Measurements from ENCODE around the gene ICAM2.
"Not testable (repeated sequence)": the region's sequence is repeated elsewhere in the genome, so short reads cannot be mapped to it uniquely, and the experiment has no call there.

Gene ICAM2

DNA sequence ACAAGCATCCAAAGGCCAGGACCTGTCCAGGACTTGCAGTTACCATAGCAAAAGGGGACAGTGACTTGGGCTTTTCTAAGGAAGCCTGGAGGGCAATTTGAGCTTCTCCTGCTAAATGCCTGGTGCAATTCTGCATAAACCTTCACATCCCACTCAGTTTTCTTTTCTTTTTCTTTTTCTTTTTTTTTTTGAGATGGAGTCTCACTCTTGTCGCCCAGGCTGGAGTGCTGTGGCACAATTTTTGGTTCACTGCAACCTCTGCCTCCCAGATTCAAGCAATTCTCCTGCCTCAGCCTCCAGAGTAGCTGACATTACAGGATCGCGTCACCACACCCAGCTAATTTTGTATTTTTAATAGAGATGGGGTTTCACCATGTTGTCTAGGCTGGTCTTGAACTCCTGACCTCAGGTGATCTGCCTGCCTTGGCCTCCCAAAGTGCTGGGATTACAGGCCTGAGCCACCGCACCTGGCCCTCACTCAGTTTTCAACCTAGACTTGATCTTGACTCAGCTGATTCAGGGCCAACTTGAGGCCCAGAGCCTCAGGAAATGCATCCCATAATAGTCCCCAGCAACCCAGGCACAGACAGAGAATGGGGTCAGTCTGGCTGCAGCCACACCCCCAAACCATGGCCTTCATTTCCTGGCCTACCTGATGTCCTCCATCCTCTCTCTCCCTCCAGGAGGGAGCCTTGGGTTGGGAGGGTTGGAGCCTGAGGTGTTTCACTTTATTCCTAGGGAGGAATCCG lies 13.2 kb downstream of the ICAM2 start:
- not testable (repeated sequence) for H3K27ac ChIP-seq (ENCODE audit: low read length, poor library complexity, severe bottlenecking); H2AK5ac ChIP-seq (ENCODE audit: low read length, severe bottlenecking); H3K9ac ChIP-seq (ENCODE audit: low read length); H2BK5ac ChIP-seq (ENCODE audit: low read depth, low read length, poor library complexity, severe bottlenecking); H3K9me3 ChIP-seq (ENCODE audit: control insufficient read depth, low read length); H3K23ac ChIP-seq (ENCODE audit: low read length in 2 of 2); H3K4me3 ChIP-seq (ENCODE audit: insufficient read depth in 1 of 2, low read depth in 1 of 2, low read length in 2 of 2); H2AFZ ChIP-seq (ENCODE audit: low read depth, low read length); H3K4me1 ChIP-seq (ENCODE audit: control insufficient read depth, insufficient read depth, low read depth, low read length); H3K14ac ChIP-seq (ENCODE audit: low read length in 2 of 2); H2BK120ac ChIP-seq (ENCODE audit: low read depth, low read length); H2BK12ac ChIP-seq (ENCODE audit: low read length in 2 of 2); H2BK15ac ChIP-seq (ENCODE audit: low read depth, poor library complexity, severe bottlenecking); H3K4ac ChIP-seq (ENCODE audit: low read depth in 1 of 2, low read length in 2 of 2); H3K36me3 ChIP-seq (ENCODE audit: control insufficient read depth in 1 of 2, insufficient read depth in 2 of 2, low read depth in 1 of 2, low read length in 2 of 2); H3K18ac ChIP-seq (ENCODE audit: low read depth in 1 of 2, low read length in 2 of 2); DNase-seq; H4K8ac ChIP-seq (ENCODE audit: low read length); H3K4me2 ChIP-seq (ENCODE audit: low read length, poor library complexity, severe bottlenecking); H3K79me1 ChIP-seq (replicated peaks; ENCODE audit: low read length, poor library complexity, severe bottlenecking); H4K91ac ChIP-seq (ENCODE audit: low read length)
- 95% methylated on average over 5 of the region's 5 CpGs for WGBS
- H3K27me3 ChIP-seq (ENCODE audit: control insufficient read depth in 1 of 2, insufficient read depth in 1 of 2, low read length in 2 of 2), result peaks cover 0 to 12% of the 10 kb centered on the region in 2 experiments

DNA sequence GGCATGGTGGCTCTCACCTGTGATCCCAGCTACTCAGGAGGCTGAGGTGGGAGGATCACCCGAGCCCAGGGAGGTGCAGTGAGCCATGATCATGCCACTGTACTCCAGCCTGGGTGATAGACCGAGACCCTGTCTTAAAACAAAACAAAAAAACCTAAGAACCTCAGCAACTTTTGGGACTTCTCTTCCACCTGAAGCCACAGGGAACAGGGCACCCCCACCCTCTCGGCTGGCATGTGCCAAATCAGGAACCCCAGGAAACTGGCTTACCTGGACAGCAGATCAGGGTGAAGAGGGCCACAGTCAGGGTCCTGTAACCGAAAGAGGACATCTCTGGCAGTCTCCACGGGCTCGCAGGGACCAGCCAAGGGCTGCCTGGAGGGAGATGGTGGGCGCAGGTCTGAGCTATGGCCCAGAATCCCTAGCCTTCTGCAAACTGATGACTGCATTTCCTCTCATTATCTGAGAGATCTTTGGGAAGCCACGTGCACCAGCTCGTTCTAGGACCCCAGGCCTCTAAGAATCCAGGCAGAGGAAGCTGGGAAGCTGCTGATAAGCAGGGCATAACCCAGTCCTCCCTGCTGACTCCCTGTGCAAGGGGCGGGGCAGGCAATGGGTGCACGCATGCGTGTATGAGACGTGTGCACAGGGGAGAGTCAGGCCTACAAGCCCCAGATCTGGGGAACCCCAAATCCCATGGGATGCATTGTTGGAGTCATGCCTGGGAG lies 13.9 kb downstream of the ICAM2 start:
- H2BK12ac ChIP-seq (ENCODE audit: low read length in 2 of 2), result no peak overlapping the region
- H2BK15ac ChIP-seq (ENCODE audit: low read depth, poor library complexity, severe bottlenecking), result no peak overlapping the region
- H2AFZ ChIP-seq (ENCODE audit: low read depth, low read length), result no peak overlapping the region
- H3K36me3 ChIP-seq (ENCODE audit: control insufficient read depth in 1 of 2, insufficient read depth in 2 of 2, low read depth in 1 of 2, low read length in 2 of 2), result no peaks in the 10 kb centered on the region
- no peak overlapping the region for H3K4ac ChIP-seq (ENCODE audit: low read depth in 1 of 2, low read length in 2 of 2)
- no peak overlapping the region for H2BK120ac ChIP-seq (ENCODE audit: low read depth, low read length)
- H3K27me3 ChIP-seq (ENCODE audit: control insufficient read depth in 1 of 2, insufficient read depth in 1 of 2, low read length in 2 of 2), result peaks cover 0 to 16% of the 10 kb centered on the region in 2 experiments
- H4K91ac ChIP-seq (ENCODE audit: low read length), result no peak overlapping the region
- H2AK5ac ChIP-seq (ENCODE audit: low read length, severe bottlenecking), result no peak overlapping the region
- H3K79me1 ChIP-seq (replicated peaks; ENCODE audit: low read length, poor library complexity, severe bottlenecking), result no peaks in the 10 kb centered on the region
- H2BK5ac ChIP-seq (ENCODE audit: low read depth, low read length, poor library complexity, severe bottlenecking), result no peak overlapping the region
- no peaks in the 10 kb centered on the region for H3K9me3 ChIP-seq (ENCODE audit: control insufficient read depth, low read length)
- no peak overlapping the region for H3K27ac ChIP-seq (ENCODE audit: low read length, poor library complexity, severe bottlenecking)
- 84% methylated on average over 13 of the region's 13 CpGs for WGBS
- DNase-seq, result no peak
- peak overlapping the region; percentile 55 for H3K9ac ChIP-seq (ENCODE audit: low read length)
- H3K18ac ChIP-seq (ENCODE audit: low read depth in 1 of 2, low read length in 2 of 2), result no peak overlapping the region
- H3K23ac ChIP-seq (ENCODE audit: low read length in 2 of 2), result no peak overlapping the region
- peaks cover 6% of the 10 kb centered on the region for H3K4me1 ChIP-seq (ENCODE audit: control insufficient read depth, insufficient read depth, low read depth, low read length)
- peak overlapping the region in 1 of 2 experiments; percentile 57 for H3K4me3 ChIP-seq (ENCODE audit: insufficient read depth in 1 of 2, low read depth in 1 of 2, low read length in 2 of 2)
- no peak overlapping the region for H3K4me2 ChIP-seq (ENCODE audit: low read length, poor library complexity, severe bottlenecking)
- no peak overlapping the region for H3K14ac ChIP-seq (ENCODE audit: low read length in 2 of 2)
- H4K8ac ChIP-seq (ENCODE audit: low read length), result no peak overlapping the region

- no peak overlapping the region for H3K4ac ChIP-seq (ENCODE audit: low read depth in 1 of 2, low read length in 2 of 2)
- H2BK15ac ChIP-seq (ENCODE audit: low read depth, poor library complexity, severe bottlenecking), result no peak overlapping the region
- peak overlapping the region in 1 of 2 experiments; percentile 23 for H3K4me3 ChIP-seq (ENCODE audit: insufficient read depth in 1 of 2, low read depth in 1 of 2, low read length in 2 of 2)
- no peak overlapping the region for H3K27ac ChIP-seq (ENCODE audit: low read length, poor library complexity, severe bottlenecking)
- H3K79me1 ChIP-seq (replicated peaks; ENCODE audit: low read length, poor library complexity, severe bottlenecking), result no peaks in the 10 kb centered on the region
- H4K8ac ChIP-seq (ENCODE audit: low read length), result no peak overlapping the region
- no peak overlapping the region for H4K91ac ChIP-seq (ENCODE audit: low read length)
- H3K4me2 ChIP-seq (ENCODE audit: low read length, poor library complexity, severe bottlenecking), result no peak overlapping the region
- no peak overlapping the region for H3K14ac ChIP-seq (ENCODE audit: low read length in 2 of 2)
- no peak overlapping the region for H3K9ac ChIP-seq (ENCODE audit: low read length)
- H3K27me3 ChIP-seq (ENCODE audit: control insufficient read depth in 1 of 2, insufficient read depth in 1 of 2, low read length in 2 of 2), result peaks cover 0 to 16% of the 10 kb centered on the region in 2 experiments
- DNase-seq, result no peak
- no peak overlapping the region for H2BK5ac ChIP-seq (ENCODE audit: low read depth, low read length, poor library complexity, severe bottlenecking)
- no peaks in the 10 kb centered on the region for H3K9me3 ChIP-seq (ENCODE audit: control insufficient read depth, low read length)
- 65% methylated on average over 6 of the region's 6 CpGs for WGBS
- H3K4me1 ChIP-seq (ENCODE audit: control insufficient read depth, insufficient read depth, low read depth, low read length), result peaks cover 6% of the 10 kb centered on the region
- no peak overlapping the region for H2BK12ac ChIP-seq (ENCODE audit: low read length in 2 of 2)
- no peaks in the 10 kb centered on the region for H3K36me3 ChIP-seq (ENCODE audit: control insufficient read depth in 1 of 2, insufficient read depth in 2 of 2, low read depth in 1 of 2, low read length in 2 of 2)
- H3K23ac ChIP-seq (ENCODE audit: low read length in 2 of 2), result no peak overlapping the region
- no peak overlapping the region for H2AFZ ChIP-seq (ENCODE audit: low read depth, low read length)
- H3K18ac ChIP-seq (ENCODE audit: low read depth in 1 of 2, low read length in 2 of 2), result no peak overlapping the region
- H2AK5ac ChIP-seq (ENCODE audit: low read length, severe bottlenecking), result no peak overlapping the region
- no peak overlapping the region for H2BK120ac ChIP-seq (ENCODE audit: low read depth, low read length)
Measured at GRCh38 chr17:64005734-64006167, 14.7 kb downstream of the ICAM2 start.

Measured in mesenchymal stem cell (in vitro differentiated cells and primary cell).